UCSD-AML1 (cell line): Measurements from ENCODE around the gene ROPN1.

Experiments used
- DNase-seq: peaks from one replicate; lab custom pipeline; 2025; ENCODE audit not compliant: unreplicated experiment; lab: John Stamatoyannopoulos, UW

The ROPN1 gene

DNA sequence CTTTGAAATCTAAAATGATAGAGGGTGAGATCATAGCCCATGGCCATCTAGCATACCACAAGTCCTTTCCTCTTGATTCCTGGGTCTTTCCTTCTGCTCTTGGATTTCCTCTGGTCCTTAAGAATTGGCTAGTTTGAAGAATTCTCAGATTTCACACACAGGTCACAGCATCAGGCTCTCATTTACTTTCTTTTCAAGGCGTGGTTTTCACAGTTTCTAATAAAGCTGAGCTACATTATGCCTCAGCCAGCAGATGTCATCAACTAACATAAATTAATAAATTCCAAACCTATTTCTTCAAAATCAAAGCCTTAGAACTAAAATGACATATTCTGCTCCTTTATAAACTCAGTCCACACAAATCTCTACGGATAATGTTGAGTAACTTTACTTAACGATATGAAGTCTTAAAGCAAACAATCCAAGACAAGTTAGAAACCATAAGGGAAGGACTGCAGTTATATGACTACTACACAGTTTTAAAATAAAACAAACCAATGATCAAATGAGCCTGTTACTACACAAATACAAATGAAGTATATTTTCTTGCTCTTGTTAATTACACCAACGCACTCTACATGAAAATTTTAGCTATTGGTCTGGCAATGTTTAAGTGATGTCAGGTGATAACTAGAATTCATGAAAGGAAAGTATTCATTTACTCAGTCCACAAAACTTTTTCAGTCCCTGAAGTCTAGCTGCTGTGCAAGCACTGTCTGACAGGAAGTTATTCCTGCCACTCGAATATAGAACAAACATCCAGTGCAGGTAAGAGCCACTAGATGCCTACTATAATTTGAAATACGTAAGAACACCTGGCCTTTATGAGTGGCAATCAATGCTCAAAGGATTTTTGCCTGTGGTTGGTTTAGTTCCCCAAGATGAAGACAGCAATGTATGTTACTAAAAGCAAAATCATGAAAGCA is 40.1 kb downstream of the ROPN1 start:
- no peak for DNase-seq

GRCh38 chr3:123949641-123950040 is 42.3 kb downstream of the ROPN1 start:
- no peak for DNase-seq

- DNase-seq: no peak
Measured at GRCh38 chr3:123948449-123948848, 43.5 kb downstream of the ROPN1 start.

DNA sequence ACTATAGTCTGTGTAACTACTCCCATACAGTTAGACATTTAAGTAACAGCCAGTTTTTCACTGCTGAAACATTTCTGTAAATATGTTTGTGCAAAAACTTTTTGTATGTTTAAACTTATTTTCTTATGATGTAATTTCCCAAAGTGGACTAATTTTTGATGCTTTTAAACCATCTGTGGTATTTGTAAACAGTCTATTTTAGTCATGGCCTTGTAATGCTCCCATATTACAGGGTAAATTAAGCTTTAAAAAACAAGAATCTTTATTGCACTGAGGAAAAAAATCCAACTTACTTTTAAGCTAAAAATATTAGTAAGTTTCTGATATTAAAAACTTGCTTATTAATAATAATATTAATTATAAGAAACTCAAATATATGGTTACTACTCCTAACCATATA is 44.4 kb downstream of the ROPN1 start:
- no peak for DNase-seq

DNA sequence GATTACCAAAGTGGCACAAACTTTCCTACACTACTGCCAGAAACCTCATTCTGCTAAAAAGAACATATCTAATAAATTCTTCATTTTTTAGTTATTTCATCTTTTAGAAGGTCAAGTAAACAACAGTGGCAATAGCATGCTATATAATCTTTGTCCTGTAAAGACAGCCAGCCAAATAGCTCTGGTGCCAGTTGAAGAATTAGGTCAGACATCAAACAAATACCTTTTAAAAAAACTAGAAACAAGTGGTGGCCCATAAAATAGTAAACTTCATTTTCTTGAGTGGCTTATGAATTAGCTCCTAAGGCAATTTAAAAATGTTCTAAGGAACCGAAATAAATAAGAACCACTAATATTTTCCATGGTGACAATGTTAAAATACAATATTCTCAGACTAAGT is 50.4 kb downstream of the ROPN1 start:
- no peak for DNase-seq

GRCh38 chr3:123941121-123941520 is 50.8 kb downstream of the ROPN1 start:
- no peak for DNase-seq

- no peak for DNase-seq
Measured at GRCh38 chr3:123939706-123940105, 52.2 kb downstream of the ROPN1 start.

GRCh38 chr3:123936400-123936799 is 55.5 kb downstream of the ROPN1 start:
- DNase-seq: no peak

DNA sequence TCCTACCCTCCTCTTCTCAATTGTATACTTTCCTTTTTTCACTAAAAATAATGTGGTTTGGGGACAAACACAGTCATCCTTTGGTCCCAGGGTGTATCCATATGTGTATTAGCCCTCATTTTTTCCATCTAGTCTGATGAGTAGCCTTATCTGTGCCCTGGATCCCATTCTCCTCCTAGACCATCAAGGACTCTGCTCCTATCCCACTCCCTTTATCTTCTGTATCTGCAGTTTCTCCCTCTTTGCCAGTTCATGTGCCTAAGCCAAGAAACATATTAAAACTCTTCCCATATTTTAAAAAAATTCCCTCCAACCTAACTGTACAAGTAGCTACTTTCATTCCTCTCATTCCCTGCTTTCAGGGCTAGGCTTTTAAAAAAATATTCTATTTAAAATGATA is 56.1 kb downstream of the ROPN1 start:
- no peak for DNase-seq

DNA sequence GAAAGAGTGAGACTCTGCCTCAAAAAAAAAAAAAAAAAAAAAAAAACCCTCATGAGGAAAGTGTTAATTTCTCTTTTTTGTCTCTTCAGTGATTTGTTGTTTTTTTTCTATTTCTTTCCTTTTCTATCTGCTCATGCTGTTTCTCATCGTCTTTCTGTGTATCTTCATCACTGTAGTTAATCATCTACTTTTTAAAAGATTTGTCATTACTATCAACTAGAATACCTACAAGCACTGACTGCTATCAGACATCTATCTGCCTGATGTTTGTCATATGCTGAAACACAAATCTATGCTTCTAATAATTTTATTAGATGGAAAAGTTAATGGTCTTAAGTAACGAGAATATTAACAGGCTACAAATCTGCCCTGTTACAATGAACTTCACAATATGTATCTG is 57.7 kb downstream of the ROPN1 start:
- DNase-seq: no peak

- no peak for DNase-seq
Measured at GRCh38 chr3:123930445-123930844, 61.5 kb downstream of the ROPN1 start.

GRCh38 chr3:123929325-123929724 is 62.6 kb downstream of the ROPN1 start:
- no peak for DNase-seq

DNA sequence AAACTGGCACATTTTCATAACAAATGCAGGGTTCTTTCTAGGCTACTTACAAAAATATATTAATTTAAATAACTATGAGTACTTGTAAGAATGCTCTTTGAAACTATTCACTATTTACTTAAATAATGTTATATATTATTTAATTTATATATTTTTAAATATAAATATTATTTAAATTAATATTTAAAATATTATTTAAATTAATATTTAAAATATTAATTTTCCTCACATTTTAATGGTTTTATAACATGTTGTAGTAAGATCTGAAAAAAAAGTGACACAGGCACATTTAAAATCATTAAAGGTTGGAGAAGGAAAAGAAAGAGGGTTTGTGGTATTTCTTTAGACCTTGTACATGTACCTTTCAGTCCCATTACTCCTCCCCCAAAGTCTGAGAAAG is 65.5 kb downstream of the ROPN1 start:
- DNase-seq: no peak

GRCh38 chr3:123920868-123921267 is 71.1 kb downstream of the ROPN1 start:
- no peak for DNase-seq

- no peak for DNase-seq
Measured at GRCh38 chr3:123920383-123920782, 71.5 kb downstream of the ROPN1 start.

DNA sequence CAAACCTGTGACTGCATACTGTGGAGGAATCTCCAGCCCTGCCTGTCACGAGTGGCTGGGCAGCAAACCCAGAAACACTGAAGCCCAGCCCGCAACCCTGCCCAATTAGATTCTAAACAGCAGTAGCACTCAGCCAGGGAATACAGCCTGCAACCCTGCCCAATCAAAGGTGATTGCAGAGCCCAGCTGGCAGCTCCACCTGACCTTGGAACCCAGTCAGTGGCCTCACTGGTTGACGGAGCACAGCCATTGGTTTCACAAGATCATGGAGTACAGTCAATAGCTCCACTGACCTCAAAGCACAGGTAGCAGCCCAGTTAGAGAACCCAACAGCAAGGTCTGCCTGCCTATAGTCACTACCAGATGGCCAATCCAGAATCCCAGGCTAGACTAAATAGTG is 72.6 kb downstream of the ROPN1 start:
- DNase-seq: no peak
